ENCODE measurements around the gene GYS1.
"Not testable (repeated sequence)": the region's sequence is repeated elsewhere in the genome, so short reads cannot be mapped to it uniquely, and the experiment has no call there.

Gene GYS1

DNA sequence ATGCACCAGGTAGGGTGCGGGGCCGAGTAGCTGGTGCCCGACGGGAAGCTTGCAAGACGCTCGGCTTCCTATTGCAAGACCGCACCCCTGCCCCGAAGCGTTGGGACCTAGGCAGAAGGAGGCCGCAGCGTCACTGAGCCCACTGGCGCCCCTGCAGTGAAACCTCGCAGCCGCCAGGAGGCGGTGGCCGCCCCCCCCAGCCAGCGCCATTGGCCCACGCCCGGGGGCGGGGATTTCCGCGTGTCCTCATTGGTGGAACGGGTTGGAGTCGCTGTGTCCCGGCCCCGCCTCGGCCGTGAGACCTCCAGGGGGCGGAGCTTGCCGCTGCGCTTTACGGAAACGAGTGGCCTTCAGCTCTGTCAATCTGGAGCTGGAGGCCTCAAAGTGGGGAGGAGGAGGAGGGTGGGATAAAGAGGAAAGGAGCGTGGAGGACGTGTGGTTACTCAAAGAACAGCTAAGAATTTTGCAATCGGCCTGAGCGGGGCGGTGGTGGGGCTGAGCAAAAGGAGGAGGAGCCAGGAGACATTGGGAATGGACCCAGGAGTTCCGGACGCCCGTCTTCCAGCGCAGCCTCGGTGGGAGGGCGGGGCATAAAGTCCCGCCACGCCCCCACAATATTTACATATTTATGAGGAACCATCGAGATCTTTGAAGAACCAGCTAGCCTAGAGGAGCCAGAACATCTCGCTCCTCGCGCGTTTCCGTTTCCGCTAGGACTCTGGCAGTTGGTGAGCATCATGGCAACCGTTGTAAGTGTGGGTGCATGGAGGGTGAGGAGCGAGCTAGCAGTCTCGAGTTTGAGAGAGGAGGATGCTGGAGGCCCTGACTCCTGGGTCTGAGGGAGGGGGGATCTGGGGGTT lies at the start of gene GYS1, which contains the start of gene RUVBL2:
Gene GYS1 (minus strand): TSS at position 135 of the 860 bp plus-strand sequence. CDS start 197 bp downstream, outside the sequence.
Gene RUVBL2 (plus strand): TSS at position 713 of the 860 bp plus-strand sequence. CDS start 25 bp downstream, at position 738.
- peaks cover 0 to 44% (median 33%) of the 10 kb centered on the region in 4 donors for H3K4me1 ChIP-seq
- TF ChIP-seq, protein P1, sequence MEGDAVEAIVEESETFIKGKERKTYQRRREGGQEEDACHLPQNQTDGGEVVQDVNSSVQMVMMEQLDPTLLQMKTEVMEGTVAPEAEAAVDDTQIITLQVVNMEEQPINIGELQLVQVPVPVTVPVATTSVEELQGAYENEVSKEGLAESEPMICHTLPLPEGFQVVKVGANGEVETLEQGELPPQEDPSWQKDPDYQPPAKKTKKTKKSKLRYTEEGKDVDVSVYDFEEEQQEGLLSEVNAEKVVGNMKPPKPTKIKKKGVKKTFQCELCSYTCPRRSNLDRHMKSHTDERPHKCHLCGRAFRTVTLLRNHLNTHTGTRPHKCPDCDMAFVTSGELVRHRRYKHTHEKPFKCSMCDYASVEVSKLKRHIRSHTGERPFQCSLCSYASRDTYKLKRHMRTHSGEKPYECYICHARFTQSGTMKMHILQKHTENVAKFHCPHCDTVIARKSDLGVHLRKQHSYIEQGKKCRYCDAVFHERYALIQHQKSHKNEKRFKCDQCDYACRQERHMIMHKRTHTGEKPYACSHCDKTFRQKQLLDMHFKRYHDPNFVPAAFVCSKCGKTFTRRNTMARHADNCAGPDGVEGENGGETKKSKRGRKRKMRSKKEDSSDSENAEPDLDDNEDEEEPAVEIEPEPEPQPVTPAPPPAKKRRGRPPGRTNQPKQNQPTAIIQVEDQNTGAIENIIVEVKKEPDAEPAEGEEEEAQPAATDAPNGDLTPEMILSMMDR (IDR thresholded peaks at IDR 0.05) = peak; percentile 99 to 100
- intact Hi-C loops (cut with DNase I; ENCODE audit: low total_unique reads) = loop anchor here (10.0 kb wide), 1 partner anchor 349 kb away; the partner anchor contains the start of gene CA11
- H3K27me3 ChIP-seq = no peaks in the 10 kb centered on the region
- no peaks in the 10 kb centered on the region for H3K9me3 ChIP-seq
- H3K4me3 ChIP-seq = peak within 1 kb of the TSS; percentile 85 to 97
- DNase-seq = peak; percentile 100
- H3K36me3 ChIP-seq = peaks cover 7 to 15% (median 8%) of the 10 kb centered on the region in 3 donors
- H3K27ac ChIP-seq = peak within 1 kb of the TSS; percentile 98 to 99

DNA sequence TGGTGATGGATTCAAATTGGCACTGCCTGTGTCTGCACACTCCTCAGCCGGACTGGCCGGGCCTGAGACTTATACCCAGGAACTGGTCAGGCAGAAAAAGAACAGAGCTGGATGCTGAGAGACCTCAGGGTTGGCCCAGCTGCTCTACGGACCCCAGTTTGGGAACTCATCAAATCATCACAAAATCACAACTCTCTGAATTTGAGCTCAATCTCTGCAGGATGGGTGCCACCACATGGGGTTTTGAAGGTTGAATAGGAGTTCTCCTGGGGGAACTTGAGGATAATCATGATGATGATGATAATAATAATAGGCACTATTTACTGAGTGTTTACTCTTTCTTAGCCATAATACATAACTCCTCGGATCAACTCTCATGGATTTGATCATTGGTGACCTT lies 49.6 kb upstream of the GYS1 start:
- H3K4me1 ChIP-seq; H3K36me3 ChIP-seq; DNase-seq; H3K9me3 ChIP-seq; H3K27me3 ChIP-seq; intact Hi-C loops (cut with DNase I; ENCODE audit: low total_unique reads); H3K4me3 ChIP-seq; H3K27ac ChIP-seq: not testable (repeated sequence)

DNA sequence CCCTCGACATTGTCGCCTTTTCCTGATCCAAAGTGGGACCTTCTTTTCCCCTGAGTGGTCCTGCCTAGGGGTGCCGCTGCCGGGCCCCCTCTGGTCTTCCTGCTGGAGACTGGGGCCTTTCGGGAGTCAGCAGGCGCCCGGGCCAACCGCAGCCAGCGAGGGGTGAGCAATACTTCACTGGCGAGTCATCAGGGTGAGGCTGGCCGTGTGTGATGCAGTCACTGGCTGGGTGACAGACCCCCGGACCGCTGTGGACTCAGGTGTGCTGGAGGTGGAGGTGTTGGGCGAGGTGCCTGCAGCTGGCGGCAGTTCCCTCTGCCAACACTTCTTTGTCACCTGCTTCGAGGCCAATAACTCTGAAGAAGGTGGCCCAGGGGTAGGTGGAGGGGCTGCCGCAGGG lies 49.1 kb upstream of the GYS1 start:
- TF ChIP-seq, protein P1 (IDR thresholded peaks at IDR 0.05) = no peak
- H3K4me1 ChIP-seq = no peaks in the 10 kb centered on the region
- no peaks in the 10 kb centered on the region for H3K36me3 ChIP-seq
- H3K27me3 ChIP-seq = peaks cover 0 to 7% of the 10 kb centered on the region in 2 donors
- H3K9me3 ChIP-seq = no peaks in the 10 kb centered on the region
- no peak for DNase-seq
- intact Hi-C loops (cut with DNase I; ENCODE audit: low total_unique reads) = no loop called here
- H3K4me3 ChIP-seq = no peak overlapping the region
- no peak overlapping the region for H3K27ac ChIP-seq

DNA sequence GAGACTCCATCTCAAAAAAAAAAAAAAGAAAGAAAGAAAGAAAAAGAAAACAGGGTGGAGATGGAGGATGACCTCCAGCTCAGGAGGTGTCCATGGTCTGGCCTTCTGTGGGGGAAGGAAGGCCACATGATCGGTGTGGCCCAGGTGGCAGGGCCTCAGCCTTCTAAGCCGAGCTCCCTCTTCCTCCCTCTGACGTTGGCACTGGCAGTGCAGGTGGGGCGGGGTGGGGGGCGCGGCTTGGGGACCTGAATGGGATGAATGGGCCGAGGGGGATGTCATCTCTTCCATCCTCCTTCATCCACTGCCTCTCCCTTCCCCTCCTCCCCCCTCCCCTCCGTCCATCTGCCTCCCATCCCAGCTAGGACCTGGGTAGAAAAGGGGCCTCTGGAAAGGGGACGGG lies 46.6 kb upstream of the GYS1 start:
- H3K27me3 ChIP-seq; H3K4me1 ChIP-seq; DNase-seq; H3K9me3 ChIP-seq; H3K4me3 ChIP-seq; intact Hi-C loops (cut with DNase I; ENCODE audit: low total_unique reads); H3K36me3 ChIP-seq; H3K27ac ChIP-seq: not testable (repeated sequence)

DNA sequence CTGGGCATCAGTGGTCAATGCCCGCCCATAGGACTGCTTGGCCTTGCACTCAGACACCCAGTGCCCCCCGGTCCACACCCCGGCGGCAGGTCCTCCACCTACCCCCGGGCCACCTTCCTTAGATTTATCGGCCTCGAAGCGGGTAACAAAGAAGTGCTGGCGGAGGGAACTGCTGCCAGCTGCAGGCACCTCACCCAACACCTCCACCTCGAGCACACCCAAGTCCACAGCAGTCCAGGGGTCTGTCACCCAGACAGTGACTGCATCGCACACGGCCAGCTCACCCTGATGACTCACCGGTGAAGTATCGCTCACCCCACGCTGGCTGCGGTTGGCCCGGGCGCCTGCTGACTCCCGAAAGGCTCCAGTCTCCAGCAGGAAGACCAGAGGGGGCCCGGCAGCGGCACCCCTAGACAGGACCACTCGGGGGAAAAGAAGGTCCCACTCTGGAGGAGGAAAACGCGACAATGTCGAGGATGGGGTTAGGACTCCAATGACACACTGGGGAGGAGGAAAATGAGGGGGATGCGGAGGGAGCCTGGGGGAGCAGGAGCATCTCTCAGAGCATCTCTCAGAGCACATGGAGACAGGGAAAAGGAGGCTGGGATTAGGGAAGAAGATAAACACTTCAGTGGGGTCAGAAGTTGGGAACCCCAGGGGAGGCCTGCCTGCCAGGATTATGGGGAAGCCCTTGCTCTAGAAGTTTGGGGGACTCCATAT lies 45.6 kb upstream of the GYS1 start:
- H3K36me3 ChIP-seq; H3K4me3 ChIP-seq; H3K9me3 ChIP-seq; intact Hi-C loops (cut with DNase I; ENCODE audit: low total_unique reads); H3K27me3 ChIP-seq; H3K4me1 ChIP-seq; H3K27ac ChIP-seq; DNase-seq: not testable (repeated sequence)

DNA sequence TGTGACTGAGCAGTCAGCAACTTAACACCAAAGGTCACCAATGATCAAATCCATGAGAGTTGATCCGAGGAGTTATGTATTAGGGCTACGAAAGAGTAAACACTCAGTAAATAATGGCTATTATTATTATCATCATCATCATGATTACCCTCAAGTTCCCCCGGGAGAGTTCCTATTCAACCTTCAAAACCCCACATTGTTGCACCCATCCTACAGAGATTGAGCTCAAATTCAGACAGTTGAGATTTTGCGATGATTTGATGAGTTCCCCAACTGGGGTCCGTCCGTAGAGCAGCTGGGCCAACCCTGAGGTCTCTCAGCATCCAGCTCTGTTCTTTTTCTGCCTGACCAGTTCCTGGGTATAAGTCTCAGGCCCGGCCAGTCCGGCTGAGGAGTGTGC lies 45.0 kb upstream of the GYS1 start:
- H3K36me3 ChIP-seq; H3K27ac ChIP-seq; H3K9me3 ChIP-seq; intact Hi-C loops (cut with DNase I; ENCODE audit: low total_unique reads); H3K27me3 ChIP-seq; DNase-seq; H3K4me1 ChIP-seq; H3K4me3 ChIP-seq: not testable (repeated sequence)

DNA sequence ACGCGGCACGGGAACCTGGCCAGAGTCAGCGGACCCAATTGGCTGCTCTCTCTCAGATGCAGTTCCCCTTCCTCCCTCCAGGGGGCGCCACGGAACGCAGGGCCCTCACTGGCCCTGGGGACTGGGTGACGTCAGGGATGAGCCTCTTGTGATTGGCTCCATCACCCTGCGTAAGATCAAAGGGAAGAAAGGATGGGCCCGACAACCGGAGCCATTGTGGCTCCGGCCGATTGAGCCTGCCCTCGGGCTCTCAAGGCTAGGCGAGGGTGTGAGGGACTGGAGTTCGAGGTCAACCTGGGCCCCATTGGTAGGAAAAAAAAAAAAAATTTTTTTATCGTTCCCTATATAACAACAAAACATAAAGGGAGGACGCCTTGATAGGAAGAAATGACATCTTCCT lies 43.7 kb upstream of the GYS1 start, which contains the start of gene CGB1:
Gene CGB1 (minus strand): TSS at position 81 of the 400 bp plus-strand sequence. CDS start 184 bp downstream, outside the sequence.
- intact Hi-C loops (cut with DNase I; ENCODE audit: low total_unique reads); DNase-seq; H3K4me1 ChIP-seq; H3K9me3 ChIP-seq; H3K27me3 ChIP-seq; H3K27ac ChIP-seq; H3K36me3 ChIP-seq; H3K4me3 ChIP-seq: not testable (repeated sequence)

DNA sequence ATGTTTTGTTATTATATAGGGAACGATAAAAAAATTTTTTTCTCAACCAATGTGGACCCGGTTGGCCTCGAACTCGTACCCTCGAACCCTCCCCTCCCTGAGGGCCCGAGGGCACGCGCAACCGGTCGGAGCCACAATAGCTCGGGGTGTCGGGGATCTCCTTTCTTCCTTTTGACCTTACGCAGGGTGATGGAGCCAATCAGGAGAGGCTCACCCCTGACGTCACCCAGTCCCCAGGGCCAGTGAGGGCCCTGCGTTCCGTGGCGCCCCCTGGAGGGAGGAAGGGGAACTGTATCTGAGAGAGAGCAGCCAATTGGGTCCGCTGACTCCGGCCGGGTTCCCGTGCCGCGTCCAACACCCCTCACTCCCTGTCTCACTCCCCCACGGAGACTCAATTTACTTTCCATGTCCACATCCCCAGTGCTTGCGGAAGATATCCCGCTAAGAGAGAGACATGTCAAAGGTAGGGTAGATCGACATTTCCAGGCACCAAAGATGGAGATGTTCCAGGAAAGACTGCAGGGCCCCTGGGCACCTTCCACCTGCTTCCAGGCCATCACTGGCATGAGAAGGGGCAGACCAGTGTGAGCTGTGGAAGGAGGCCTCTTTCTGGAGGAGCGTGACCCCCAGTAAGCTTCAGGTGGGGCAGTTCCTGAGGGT lies 38.7 kb upstream of the GYS1 start, which contains the start of gene CGB2:
Gene CGB2 (plus strand): TSS at position 249 of the 660 bp plus-strand sequence. CDS start 206 bp downstream, at position 455.
- H3K27me3 ChIP-seq; DNase-seq; H3K36me3 ChIP-seq; H3K4me1 ChIP-seq; H3K9me3 ChIP-seq; H3K27ac ChIP-seq; intact Hi-C loops (cut with DNase I; ENCODE audit: low total_unique reads); H3K4me3 ChIP-seq: not testable (repeated sequence)

DNA sequence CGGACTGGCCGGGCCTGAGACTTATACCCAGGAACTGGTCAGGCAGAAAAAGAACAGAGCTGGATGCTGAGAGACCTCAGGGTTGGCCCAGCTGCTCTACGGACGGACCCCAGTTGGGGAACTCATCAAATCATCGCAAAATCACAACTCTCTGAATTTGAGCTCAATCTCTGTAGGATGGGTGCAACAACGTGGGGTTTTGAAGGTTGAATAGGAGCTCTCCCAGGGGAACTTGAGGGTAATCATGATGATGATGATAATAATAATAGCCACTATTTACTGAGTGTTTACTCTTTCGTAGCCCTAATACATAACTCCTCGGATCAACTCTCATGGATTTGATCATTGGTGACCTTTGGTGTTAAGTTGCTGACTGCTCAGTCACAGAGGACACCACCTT lies 37.2 kb upstream of the GYS1 start:
- H3K36me3 ChIP-seq; H3K4me3 ChIP-seq; H3K9me3 ChIP-seq; intact Hi-C loops (cut with DNase I; ENCODE audit: low total_unique reads); H3K27ac ChIP-seq; H3K27me3 ChIP-seq; DNase-seq; H3K4me1 ChIP-seq: not testable (repeated sequence)

DNA sequence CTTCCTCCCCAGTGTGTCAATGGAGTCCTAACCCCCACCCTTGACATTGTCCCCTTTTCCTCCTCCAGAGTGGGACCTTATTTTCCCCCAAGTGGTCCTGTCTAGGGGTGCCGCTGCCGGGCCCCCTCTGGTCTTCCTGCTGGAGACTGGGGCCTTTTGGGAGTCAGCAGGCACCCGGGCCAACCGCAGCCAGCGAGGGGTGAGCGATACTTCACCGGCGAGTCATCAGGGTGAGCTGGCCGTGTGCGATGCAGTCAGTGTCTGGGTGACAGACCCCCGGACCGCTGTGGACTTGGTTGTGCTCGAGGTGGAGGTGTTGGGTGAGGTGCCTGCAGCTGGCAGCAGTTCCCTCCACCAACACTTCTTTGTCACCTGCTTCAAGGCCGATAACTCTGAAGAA lies 36.6 kb upstream of the GYS1 start:
- intact Hi-C loops (cut with DNase I; ENCODE audit: low total_unique reads); H3K27ac ChIP-seq; H3K9me3 ChIP-seq; DNase-seq; H3K4me3 ChIP-seq; H3K36me3 ChIP-seq; H3K27me3 ChIP-seq; H3K4me1 ChIP-seq: not testable (repeated sequence)

DNA sequence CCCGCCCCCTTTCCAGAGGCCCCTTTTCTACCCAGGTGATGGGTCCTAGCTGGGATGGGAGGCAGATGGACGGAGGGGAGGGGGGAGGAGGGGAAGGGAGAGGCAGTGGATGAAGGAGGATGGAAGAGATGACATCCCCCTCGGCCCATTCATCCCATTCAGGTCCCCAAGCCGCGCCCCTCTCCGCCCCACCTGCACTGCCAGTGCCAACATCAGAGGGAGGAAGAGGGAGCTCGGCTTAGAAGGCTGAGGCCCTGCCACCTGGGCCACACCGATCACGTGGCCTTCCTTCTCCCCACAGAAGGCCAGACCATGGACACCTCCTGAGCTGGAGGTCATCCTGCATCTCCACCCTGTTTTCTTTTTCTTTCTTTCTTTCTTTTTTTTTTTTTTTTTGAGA lies 35.6 kb upstream of the GYS1 start:
- DNase-seq; H3K4me1 ChIP-seq; H3K9me3 ChIP-seq; H3K27ac ChIP-seq; intact Hi-C loops (cut with DNase I; ENCODE audit: low total_unique reads); H3K4me3 ChIP-seq; H3K36me3 ChIP-seq; H3K27me3 ChIP-seq: not testable (repeated sequence)

Data from tibial artery (tissue), 4 donors.